CD8-positive, alpha-beta memory T cell (primary cell): ENCODE measurements around the gene ETFA. TPM values are rescaled to one million over a fixed set of nuclear protein-coding genes. Genes with fewer than 3 reads are reported as not detected.
A peak's percentile ranks its signal among the peaks of the same experiment; 100 is the strongest.

Experiments
- CTCF ChIA-PET: fragments of 350-600 bp; sonication (Branson Sonifier 250); formaldehyde crosslinking; loops from one replicate; lab custom pipeline; 2021; ENCODE audit warnings: antibody characterized with exemption; lab: Charles Lee
- POLR2A ChIA-PET: fragments of 350-600 bp; sonication (Branson Sonifier 250); formaldehyde crosslinking; loops from one replicate; lab custom pipeline; 2021; ENCODE audit warnings: antibody characterized with exemption; lab: Charles Lee
- DNase-seq, 5 donors: peaks; one replicate each; pipeline versions ENCODE4 v3.0.0 to v3.0.0-alpha.2; 2020 to 2022; ENCODE audit warnings: mixed read lengths in 1 of 5
- H3K27ac ChIP-seq: one replicate; pipeline ENCODE4 v1.7.0; 2013; ENCODE audit warnings: low read depth, mild to moderate bottlenecking, low read length, moderate library complexity
- H3K27me3 ChIP-seq: 2 replicates; pipeline ENCODE4 v1.7.0; 2013; ENCODE audit warnings: low read length, mild to moderate bottlenecking; ENCODE audit not compliant: insufficient read depth, poor library complexity, severe bottlenecking
- H3K36me3 ChIP-seq: 2 replicates; pipeline ENCODE4 v1.7.0; 2013; ENCODE audit warnings: mild to moderate bottlenecking, low read length, moderate library complexity; ENCODE audit not compliant: insufficient read depth
- H3K4me1 ChIP-seq: 2 replicates; pipeline ENCODE4 v1.7.0; 2013; ENCODE audit warnings: mild to moderate bottlenecking, low read length, moderate library complexity; ENCODE audit not compliant: insufficient read depth
- H3K4me3 ChIP-seq: 2 replicates; pipeline ENCODE4 v1.7.0; 2013; ENCODE audit warnings: mild to moderate bottlenecking, low read length
- H3K9me3 ChIP-seq: 2 replicates; pipeline ENCODE4 v1.7.0; 2013; ENCODE audit warnings: mild to moderate bottlenecking, low read length
- H3K27ac Mint-ChIP-seq, 8 donors: one replicate each; pipeline ENCODE4 v1.8.0; 2020 to 2021; ENCODE audit warnings: mixed read lengths in 8 of 8, mild to moderate bottlenecking in 6 of 8, inconsistent platforms in 3 of 8, moderate library complexity in 3 of 8
- H3K27me3 Mint-ChIP-seq, 2 donors: one replicate each; pipeline ENCODE4 v1.8.0; 2020 to 2021; ENCODE audit warnings: mixed read lengths in 2 of 2, mild to moderate bottlenecking in 1 of 2, moderate library complexity in 1 of 2
- H3K36me3 Mint-ChIP-seq, 3 donors: one replicate each; pipeline ENCODE4 v1.8.0; 2020 to 2021; ENCODE audit warnings: mixed read lengths in 3 of 3, inconsistent platforms in 1 of 3, mild to moderate bottlenecking in 1 of 3
- H3K4me1 Mint-ChIP-seq, 3 donors: one replicate each; pipeline ENCODE4 v1.8.0; 2020 to 2021; ENCODE audit warnings: mixed read lengths in 3 of 3, inconsistent platforms in 1 of 3, mild to moderate bottlenecking in 1 of 3
- H3K4me3 Mint-ChIP-seq, 7 donors: one replicate each; pipeline ENCODE4 v1.8.0; 2020 to 2021; ENCODE audit warnings: mixed read lengths in 7 of 7, mild to moderate bottlenecking in 6 of 7, moderate library complexity in 4 of 7, inconsistent platforms in 2 of 7
- H3K9me3 Mint-ChIP-seq, 5 donors: one replicate each; pipeline ENCODE4 v1.8.0; 2020 to 2022; ENCODE audit warnings: mixed read lengths in 5 of 5, mild to moderate bottlenecking in 3 of 5, moderate library complexity in 2 of 5, inconsistent platforms in 1 of 5
- polyA plus RNA-seq: library from polyadenylated mRNA; unstranded; fragments of 300-500 nt; fragmentation: Illumina TruSeq; gene quantifications from one replicate; pipeline ENCODE4 v1.2.3, GENCODE V29; 2021
- total RNA-seq, 2 experiments: library from RNA; stranded (reverse); gene quantifications; one replicate each; pipeline ENCODE4 v1.2.3, GENCODE V29; 2021

Gene ETFA
- total and polyA plus RNA-seq, 3 experiments from 2014 or later = 122 to 178 (median 176) TPM

GRCh38 chr15:76181705-76182107 is 129.6 kb downstream of the ETFA start:
- POLR2A ChIA-PET = no interaction called here
- H3K36me3 ChIP-seq = no peaks in the 10 kb centered on the region
- no peak overlapping the region for H3K27ac ChIP-seq
- no peaks in the 10 kb centered on the region for H3K27me3 ChIP-seq
- Mint-ChIP-seq H3K9me3 (no peaks in the 10 kb centered on the region), H3K27me3 (peaks cover 28 to 69% of the 10 kb centered on the region in 2 donors), H3K27ac (peak overlapping the region in 3 of 8 donors; percentile 1 to 30 (median 4)), H3K36me3 (no peaks in the 10 kb centered on the region), H3K4me1 (peaks cover 5 to 9% (median 7%) of the 10 kb centered on the region in 3 donors), H3K4me3 (peak overlapping the region in 2 of 7 donors; percentile 13 to 24)
- CTCF ChIA-PET = interaction anchor here (1.4 kb wide), 1 partner anchor 9 kb away, joined by 4 read pairs; no protein-coding TSS in a partner anchor
- peaks cover 6% of the 10 kb centered on the region for H3K4me1 ChIP-seq
- H3K9me3 ChIP-seq = no peaks in the 10 kb centered on the region
- H3K4me3 ChIP-seq = no peak overlapping the region
- no peak for DNase-seq

GRCh38 chr15:76180321-76180720 is 130.9 kb downstream of the ETFA start:
- Histone ChIP-seq H3K27ac (no peak overlapping the region), H3K9me3 (no peaks in the 10 kb centered on the region), H3K4me1 (peaks cover 6% of the 10 kb centered on the region), H3K36me3 (no peaks in the 10 kb centered on the region), H3K4me3 (no peak overlapping the region), H3K27me3 (no peaks in the 10 kb centered on the region)
- H3K4me1 Mint-ChIP-seq = peaks cover 5 to 9% (median 7%) of the 10 kb centered on the region in 3 donors
- ChIA-PET CTCF (no interaction called here), POLR2A (no interaction called here)
- no peaks in the 10 kb centered on the region for H3K9me3 Mint-ChIP-seq
- no peak for DNase-seq
- no peak overlapping the region for H3K4me3 Mint-ChIP-seq
- no peak overlapping the region for H3K27ac Mint-ChIP-seq
- H3K27me3 Mint-ChIP-seq = peaks cover 25 to 59% of the 10 kb centered on the region in 2 donors
- no peaks in the 10 kb centered on the region for H3K36me3 Mint-ChIP-seq

- ChIA-PET POLR2A (no interaction called here), CTCF (no interaction called here)
- Histone ChIP-seq H3K9me3 (no peaks in the 10 kb centered on the region), H3K4me1 (peaks cover 6% of the 10 kb centered on the region), H3K27ac (no peak overlapping the region), H3K4me3 (no peak overlapping the region), H3K36me3 (no peaks in the 10 kb centered on the region), H3K27me3 (no peaks in the 10 kb centered on the region)
- H3K36me3 Mint-ChIP-seq = no peaks in the 10 kb centered on the region
- H3K27ac Mint-ChIP-seq = no peak overlapping the region
- no peak overlapping the region for H3K4me3 Mint-ChIP-seq
- H3K9me3 Mint-ChIP-seq = no peaks in the 10 kb centered on the region
- peaks cover 5 to 9% (median 7%) of the 10 kb centered on the region in 3 donors for H3K4me1 Mint-ChIP-seq
- H3K27me3 Mint-ChIP-seq = peaks cover 28 to 60% of the 10 kb centered on the region in 2 donors
- DNase-seq = no peak
Measured at GRCh38 chr15:76179023-76179422, 132.2 kb downstream of the ETFA start.

GRCh38 chr15:76178296-76179000 is 132.8 kb downstream of the ETFA start:
- ChIA-PET POLR2A (no interaction called here), CTCF (no interaction called here)
- Mint-ChIP-seq H3K27me3 (peaks cover 26 to 57% of the 10 kb centered on the region in 2 donors), H3K4me1 (peaks cover 5 to 9% (median 7%) of the 10 kb centered on the region in 3 donors), H3K27ac (no peak overlapping the region), H3K9me3 (no peaks in the 10 kb centered on the region), H3K4me3 (no peak overlapping the region), H3K36me3 (no peaks in the 10 kb centered on the region)
- H3K36me3 ChIP-seq = no peaks in the 10 kb centered on the region
- peaks cover 6% of the 10 kb centered on the region for H3K4me1 ChIP-seq
- no peak overlapping the region for H3K4me3 ChIP-seq
- H3K9me3 ChIP-seq = no peaks in the 10 kb centered on the region
- no peaks in the 10 kb centered on the region for H3K27me3 ChIP-seq
- no peak for DNase-seq
- H3K27ac ChIP-seq = no peak overlapping the region

- H3K4me1 ChIP-seq = peaks cover 6% of the 10 kb centered on the region
- ChIA-PET CTCF (no interaction called here), POLR2A (no interaction called here)
- no peak overlapping the region for H3K4me3 Mint-ChIP-seq
- H3K9me3 Mint-ChIP-seq = peaks cover 0 to 2% (median 0%) of the 10 kb centered on the region in 5 donors
- no peaks in the 10 kb centered on the region for H3K36me3 Mint-ChIP-seq
- H3K27me3 ChIP-seq = no peaks in the 10 kb centered on the region
- no peak overlapping the region for H3K27ac Mint-ChIP-seq
- H3K9me3 ChIP-seq = no peaks in the 10 kb centered on the region
- H3K36me3 ChIP-seq = no peaks in the 10 kb centered on the region
- peaks cover 5 to 9% (median 7%) of the 10 kb centered on the region in 3 donors for H3K4me1 Mint-ChIP-seq
- no peak overlapping the region for H3K4me3 ChIP-seq
- H3K27me3 Mint-ChIP-seq = peaks cover 25 to 62% of the 10 kb centered on the region in 2 donors
- no peak overlapping the region for H3K27ac ChIP-seq
- DNase-seq = no peak
Measured at GRCh38 chr15:76177491-76178040, 133.7 kb downstream of the ETFA start.

- DNase-seq = no peak
- peaks cover 2 to 5% (median 3%) of the 10 kb centered on the region in 3 donors for H3K4me1 Mint-ChIP-seq
- no peak overlapping the region for H3K27ac ChIP-seq
- no peaks in the 10 kb centered on the region for H3K27me3 ChIP-seq
- no peaks in the 10 kb centered on the region for H3K36me3 Mint-ChIP-seq
- POLR2A ChIA-PET = no interaction called here
- H3K36me3 ChIP-seq = no peaks in the 10 kb centered on the region
- no peak overlapping the region for H3K27ac Mint-ChIP-seq
- H3K9me3 Mint-ChIP-seq = peaks cover 0 to 2% (median 0%) of the 10 kb centered on the region in 5 donors
- peaks cover 6% of the 10 kb centered on the region for H3K4me1 ChIP-seq
- no peaks in the 10 kb centered on the region for H3K9me3 ChIP-seq
- H3K4me3 ChIP-seq = no peak overlapping the region
- peaks cover 24 to 59% of the 10 kb centered on the region in 2 donors for H3K27me3 Mint-ChIP-seq
- CTCF ChIA-PET = no interaction called here
- no peak overlapping the region for H3K4me3 Mint-ChIP-seq
Measured at GRCh38 chr15:76176487-76177085, 134.7 kb downstream of the ETFA start.

GRCh38 chr15:76176059-76176458 is 135.2 kb downstream of the ETFA start:
- Mint-ChIP-seq H3K4me1 (no peaks in the 10 kb centered on the region), H3K27me3 (peaks cover 24 to 54% of the 10 kb centered on the region in 2 donors), H3K36me3 (no peaks in the 10 kb centered on the region), H3K27ac (no peak overlapping the region), H3K4me3 (no peak overlapping the region), H3K9me3 (peaks cover 0 to 2% (median 0%) of the 10 kb centered on the region in 5 donors)
- POLR2A ChIA-PET = no interaction called here
- DNase-seq = no peak
- no peaks in the 10 kb centered on the region for H3K36me3 ChIP-seq
- H3K4me1 ChIP-seq = peaks cover under 1% of the 10 kb centered on the region
- no peaks in the 10 kb centered on the region for H3K27me3 ChIP-seq
- CTCF ChIA-PET = no interaction called here
- H3K9me3 ChIP-seq = no peaks in the 10 kb centered on the region
- H3K27ac ChIP-seq = no peak overlapping the region
- no peak overlapping the region for H3K4me3 ChIP-seq

- Histone ChIP-seq H3K4me1 (no peaks in the 10 kb centered on the region), H3K9me3 (no peaks in the 10 kb centered on the region), H3K27me3 (no peaks in the 10 kb centered on the region), H3K4me3 (no peak overlapping the region), H3K27ac (no peak overlapping the region), H3K36me3 (no peaks in the 10 kb centered on the region)
- ChIA-PET POLR2A (no interaction called here), CTCF (no interaction called here)
- Mint-ChIP-seq H3K4me3 (no peak overlapping the region), H3K27ac (no peak overlapping the region), H3K36me3 (no peaks in the 10 kb centered on the region), H3K27me3 (peaks cover 22 to 50% of the 10 kb centered on the region in 2 donors), H3K4me1 (no peaks in the 10 kb centered on the region), H3K9me3 (peaks cover 0 to 2% (median 0%) of the 10 kb centered on the region in 5 donors)
- no peak for DNase-seq
Measured at GRCh38 chr15:76175442-76175841, 135.8 kb downstream of the ETFA start.
